ENCODE results near the gene ROBO1. TPM values are rescaled to one million over a fixed set of nuclear protein-coding genes. Genes with fewer than 3 reads are reported as not detected.
A peak's percentile ranks its signal among the peaks of the same experiment; 100 is the strongest.

Gene ROBO1
- total RNA-seq, 4 donors from 2014 or later = 8.6 to 26.3 (median 16.6) TPM

GRCh38 chr3:79521221-79521848 lies 246.5 kb downstream of the ROBO1 start:
- DNase-seq = no peak
- no peak overlapping the region for H3K4me3 ChIP-seq (replicated peaks in 1 of 3)
- no peaks in the 10 kb centered on the region for H3K27me3 ChIP-seq
- no peaks in the 10 kb centered on the region for H3K36me3 ChIP-seq
- TF ChIP-seq POLR2A (IDR thresholded peaks at IDR 0.05) (no peak), CTCF (IDR thresholded peaks at IDR 0.05) (peak in 5 of 6 experiments; percentile 36 to 80 (median 62))
- intact Hi-C loops (cut with DNase I) = loop anchor here (5.0 kb wide), 1 partner anchor 201 kb away; no protein-coding TSS in a partner anchor
- no peak overlapping the region for H3K27ac ChIP-seq
- H3K4me1 ChIP-seq = no peaks in the 10 kb centered on the region
- no peaks in the 10 kb centered on the region for H3K9me3 ChIP-seq
- WGBS, 2 donors = 9 to 10% methylated on average over 8 of the region's 8 CpGs

- TF ChIP-seq CTCF (IDR thresholded peaks at IDR 0.05) (peak in 4 of 6 experiments; percentile 4 to 44 (median 22)), POLR2A (IDR thresholded peaks at IDR 0.05) (no peak)
- no peaks in the 10 kb centered on the region for H3K36me3 ChIP-seq
- no peak overlapping the region for H3K27ac ChIP-seq
- H3K4me3 ChIP-seq (replicated peaks in 1 of 3) = no peak overlapping the region
- no peaks in the 10 kb centered on the region for H3K4me1 ChIP-seq
- WGBS, 2 donors = 18 to 28% methylated on average over 2 of the region's 2 CpGs
- H3K27me3 ChIP-seq = no peaks in the 10 kb centered on the region
- intact Hi-C loops (cut with DNase I) = no loop called here
- H3K9me3 ChIP-seq = no peaks in the 10 kb centered on the region
- DNase-seq = no peak
These were observed 249.9 kb downstream of the ROBO1 start for GRCh38 chr3:79517766-79518413.

- no peak overlapping the region for H3K27ac ChIP-seq
- WGBS, 2 donors = 84 to 86% methylated on average over 4 of the region's 4 CpGs
These were observed 251.0 kb downstream of the ROBO1 start for GRCh38 chr3:79516795-79517194.

GRCh38 chr3:79515072-79515471 lies 252.7 kb downstream of the ROBO1 start:
- H3K4me3 ChIP-seq (replicated peaks in 1 of 3) = no peak overlapping the region
- no peak for DNase-seq
- no peak overlapping the region for H3K27ac ChIP-seq
- WGBS, 2 donors = 59 to 63% methylated on average over 4 of the region's 4 CpGs
- no peaks in the 10 kb centered on the region for H3K9me3 ChIP-seq
- intact Hi-C loops (cut with DNase I) = no loop called here
- no peak for TF ChIP-seq CTCF (IDR thresholded peaks at IDR 0.05)
- TF ChIP-seq POLR2A (IDR thresholded peaks at IDR 0.05) = no peak
- H3K4me1 ChIP-seq = no peaks in the 10 kb centered on the region
- no peaks in the 10 kb centered on the region for H3K36me3 ChIP-seq
- H3K27me3 ChIP-seq = no peaks in the 10 kb centered on the region

More at GRCh38 chr3:79516795-79517194, 251.0 kb downstream of the ROBO1 start:
- H3K4me3 ChIP-seq (replicated peaks in 1 of 3) = no peak overlapping the region
- no peaks in the 10 kb centered on the region for H3K27me3 ChIP-seq
- H3K36me3 ChIP-seq = no peaks in the 10 kb centered on the region
- no peak for DNase-seq
- TF ChIP-seq POLR2A (IDR thresholded peaks at IDR 0.05) = no peak
- no peaks in the 10 kb centered on the region for H3K9me3 ChIP-seq
- no peaks in the 10 kb centered on the region for H3K4me1 ChIP-seq
- intact Hi-C loops (cut with DNase I) = no loop called here

- 76 to 77% methylated on average over 3 of the region's 3 CpGs for WGBS, 2 donors
- Histone ChIP-seq H3K36me3 (no peaks in the 10 kb centered on the region), H3K27ac (no peak overlapping the region), H3K27me3 (no peaks in the 10 kb centered on the region), H3K4me3 (replicated peaks in 1 of 3) (no peak overlapping the region), H3K4me1 (no peaks in the 10 kb centered on the region), H3K9me3 (no peaks in the 10 kb centered on the region)
- TF ChIP-seq CTCF (IDR thresholded peaks at IDR 0.05) (no peak), POLR2A (IDR thresholded peaks at IDR 0.05) (no peak)
- no peak for DNase-seq
- intact Hi-C loops (cut with DNase I) = no loop called here
These were observed 253.7 kb downstream of the ROBO1 start for GRCh38 chr3:79514069-79514468.

Data from thyroid gland (tissue), 4 donors.